Measurements from ENCODE around the gene GPRIN1. TPM values are rescaled to one million over a fixed set of nuclear protein-coding genes. Genes with fewer than 3 reads are reported as not detected.

Gene GPRIN1
- total and polyA plus RNA-seq, 7 donors = 0.18 to 1.2 (median 0.30) TPM

GRCh38 chr5:176647030-176647842 is 37.3 kb upstream of the GPRIN1 start, which contains the start of gene TSPAN17:
TSS of gene TSPAN17 (plus strand) at chr5:176647484. CDS start at chr5:176647616, 132 bp downstream.
- peak; percentile 100 for DNase-seq
- no peaks in the 10 kb centered on the region for H3K36me3 ChIP-seq (ENCODE audit: insufficient read depth in 1 of 2, low read depth in 1 of 2)
- TF ChIP-seq CTCF (IDR thresholded peaks at IDR 0.05) = peak; percentile 46
- H3K27ac ChIP-seq = peak within 1 kb of the TSS; percentile 80
- ATAC-seq = peak; percentile 98
- H3K9me3 ChIP-seq = no peaks in the 10 kb centered on the region
- peaks cover 11% of the 10 kb centered on the region for H3K4me1 ChIP-seq
- H3K4me3 ChIP-seq = peak within 1 kb of the TSS; percentile 87
- intact Hi-C loops (cut with DNase I) = loop anchor here (2.0 to 5.0 kb wide), 3 partner anchors 35 to 75 kb away; partner anchors contain the start of gene GPRIN1 (in 1 of the 2)
- 0 to 1% (median 0%) methylated on average over 34 to 63 of the region's 63 CpGs for WGBS, 3 donors
- H3K27me3 ChIP-seq (ENCODE audit: insufficient read depth in 3 of 3, low read length in 2 of 3) = no peaks in the 10 kb centered on the region

DNA sequence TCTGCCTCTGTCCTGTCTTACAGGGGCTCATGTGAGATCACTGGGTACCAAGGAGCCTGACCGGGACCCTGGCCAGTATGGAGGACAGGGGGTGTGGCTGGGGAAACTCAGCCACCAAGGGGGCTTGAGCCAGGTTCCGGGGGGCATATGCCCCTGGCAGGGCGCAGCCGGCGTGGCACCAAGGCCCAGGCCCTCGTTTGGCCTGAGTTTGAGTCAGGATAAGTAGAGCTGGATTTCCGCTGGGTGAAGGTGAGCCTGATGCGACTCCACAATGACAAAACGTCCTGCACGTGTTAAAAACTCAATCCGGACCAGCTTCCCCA is 36.7 kb upstream of the GPRIN1 start:
- 5 to 16% (median 15%) methylated on average over 11 of the region's 11 CpGs for WGBS, 3 donors
- Histone ChIP-seq H3K27ac (peak overlapping the region; percentile 78), H3K4me3 (peak overlapping the region; percentile 87), H3K9me3 (no peaks in the 10 kb centered on the region), H3K27me3 (ENCODE audit: insufficient read depth in 3 of 3, low read length in 2 of 3) (no peaks in the 10 kb centered on the region), H3K36me3 (ENCODE audit: insufficient read depth in 1 of 2, low read depth in 1 of 2) (no peaks in the 10 kb centered on the region), H3K4me1 (peaks cover 11% of the 10 kb centered on the region)
- ATAC-seq = peak in 2 of 4 donors; percentile 1 to 2
- TF ChIP-seq CTCF (IDR thresholded peaks at IDR 0.05) = no peak
- intact Hi-C loops (cut with DNase I) = loop anchor here (2.0 to 5.0 kb wide), 3 partner anchors 34 to 74 kb away; partner anchors contain the start of gene GPRIN1 (in 1 of the 2)
- no peak for DNase-seq

DNA sequence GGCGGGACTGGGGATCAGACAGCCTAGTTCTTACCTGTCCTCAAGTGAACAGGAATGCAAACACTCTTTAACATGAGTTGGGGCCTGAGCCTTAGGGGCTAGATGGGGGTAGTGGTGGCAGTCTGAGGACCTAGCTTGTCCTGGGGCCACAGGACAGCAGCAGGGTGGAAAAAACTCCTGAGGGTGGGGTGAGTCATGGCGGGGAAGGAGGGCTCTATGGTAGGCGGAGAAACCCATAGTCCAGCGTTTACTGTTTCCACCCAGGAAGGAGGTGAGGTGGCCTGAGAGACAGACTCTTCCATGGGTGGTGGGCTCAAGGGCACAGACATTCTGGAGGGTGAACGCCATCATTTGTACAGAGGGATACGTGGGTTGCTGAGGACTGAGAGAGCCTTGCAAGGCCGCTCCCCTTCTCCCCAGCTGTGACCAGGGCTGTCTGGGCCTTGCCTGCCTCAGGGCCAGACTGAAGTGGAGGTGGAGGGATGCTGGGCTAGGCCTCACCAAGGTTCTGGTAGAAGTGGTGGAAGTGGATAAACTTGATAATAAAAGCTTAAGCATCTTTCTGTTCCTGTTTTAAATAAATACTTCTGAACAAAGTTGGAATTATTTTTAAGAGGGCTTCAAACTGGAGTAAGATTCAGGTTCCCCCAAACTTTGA is 36.2 kb upstream of the GPRIN1 start:
- 89 to 96% (median 91%) methylated on average over 6 to 7 of the region's 7 CpGs for WGBS, 3 donors
- H3K4me3 ChIP-seq = peak overlapping the region; percentile 87
- no peaks in the 10 kb centered on the region for H3K36me3 ChIP-seq (ENCODE audit: insufficient read depth in 1 of 2, low read depth in 1 of 2)
- intact Hi-C loops (cut with DNase I) = loop anchor here (2.0 to 5.0 kb wide), 3 partner anchors 34 to 74 kb away; partner anchors contain the start of gene GPRIN1 (in 1 of the 2)
- no peak for DNase-seq
- H3K27me3 ChIP-seq (ENCODE audit: insufficient read depth in 3 of 3, low read length in 2 of 3) = no peaks in the 10 kb centered on the region
- ATAC-seq = no peak
- H3K27ac ChIP-seq = peak overlapping the region; percentile 78
- peaks cover 11% of the 10 kb centered on the region for H3K4me1 ChIP-seq
- no peaks in the 10 kb centered on the region for H3K9me3 ChIP-seq
- no peak for TF ChIP-seq CTCF (IDR thresholded peaks at IDR 0.05)

GRCh38 chr5:176644878-176645670 is 35.1 kb upstream of the GPRIN1 start:
- intact Hi-C loops (cut with DNase I) = loop anchor here (5.0 kb wide), 2 partner anchors 33 to 73 kb away; partner anchors contain the start of gene GPRIN1 (in 1 of the 2)
- no peaks in the 10 kb centered on the region for H3K36me3 ChIP-seq (ENCODE audit: insufficient read depth in 1 of 2, low read depth in 1 of 2)
- DNase-seq = no peak
- no peaks in the 10 kb centered on the region for H3K27me3 ChIP-seq (ENCODE audit: insufficient read depth in 3 of 3, low read length in 2 of 3)
- H3K27ac ChIP-seq = no peak overlapping the region
- WGBS, 3 donors = 82 to 89% (median 87%) methylated on average over 22 of the region's 22 CpGs
- no peaks in the 10 kb centered on the region for H3K9me3 ChIP-seq
- no peak overlapping the region for H3K4me3 ChIP-seq
- no peak for TF ChIP-seq CTCF (IDR thresholded peaks at IDR 0.05)
- ATAC-seq = no peak
- H3K4me1 ChIP-seq = peaks cover 16% of the 10 kb centered on the region
